Stimulated activated CD8-positive, alpha-beta memory T cell treated with anti-CD3 and anti-CD28 coated beads, Interleukin-12 subunit alpha, Interleukin-12 subunit beta, amount 100 ng/mL, for 1 hour (primary cell): ENCODE measurements around the gene TNFRSF21.

Source experiments
- DNase-seq: peaks from one replicate; pipeline ENCODE4 v3.0.0-alpha.2; 2020; ENCODE audit warnings: low read depth

Gene TNFRSF21

GRCh38 chr6:47221565-47221964 is 88.1 kb downstream of the TNFRSF21 start:
- no peak for DNase-seq

GRCh38 chr6:47209632-47210031 is 100.1 kb downstream of the TNFRSF21 start:
- no peak for DNase-seq

- DNase-seq, result no peak
These were observed 102.4 kb downstream of the TNFRSF21 start for GRCh38 chr6:47207261-47207660.

- DNase-seq, result no peak
These were observed 103.1 kb downstream of the TNFRSF21 start for GRCh38 chr6:47206626-47207025.

GRCh38 chr6:47203938-47204611 is 105.6 kb downstream of the TNFRSF21 start:
- no peak for DNase-seq

GRCh38 chr6:47203266-47203937 is 106.3 kb downstream of the TNFRSF21 start:
- DNase-seq, result no peak

GRCh38 chr6:47202644-47203205 is 107.0 kb downstream of the TNFRSF21 start:
- no peak for DNase-seq

- DNase-seq, result no peak
These were observed 109.0 kb downstream of the TNFRSF21 start for GRCh38 chr6:47200536-47201334.

- DNase-seq, result no peak
These were observed 111.7 kb downstream of the TNFRSF21 start for GRCh38 chr6:47197682-47198640.

GRCh38 chr6:47196113-47196512 is 113.6 kb downstream of the TNFRSF21 start:
- DNase-seq, result no peak

- no peak for DNase-seq
These were observed 114.6 kb downstream of the TNFRSF21 start for GRCh38 chr6:47195011-47195650.

GRCh38 chr6:47188588-47189021 is 121.1 kb downstream of the TNFRSF21 start:
- DNase-seq, result no peak

GRCh38 chr6:47187893-47188587 is 121.7 kb downstream of the TNFRSF21 start:
- DNase-seq, result no peak

- DNase-seq, result no peak
These were observed 122.6 kb downstream of the TNFRSF21 start for GRCh38 chr6:47187113-47187512.

GRCh38 chr6:47182291-47182957 is 127.3 kb downstream of the TNFRSF21 start:
- DNase-seq, result no peak

- DNase-seq, result no peak
These were observed 128.0 kb downstream of the TNFRSF21 start for GRCh38 chr6:47181681-47182080.
